Loucy (cell line): Measurements from ENCODE around the gene NARF.

Experiments used
- H2AFZ ChIP-seq: fragments of 200-600 bp; sonication (generic); 2 replicates; pipeline ENCODE4 v1.6.0; 2016; ENCODE audit warnings: antibody characterized with exemption, mild to moderate bottlenecking, low read length, moderate library complexity
- H3F3A ChIP-seq: fragments of 200-600 bp; 2 replicates; pipeline ENCODE4 v1.6.0; 2016; ENCODE audit warnings: antibody characterized with exemption, low read depth, mild to moderate bottlenecking
- H3K27me3 ChIP-seq: fragments of 200-600 bp; sonication (generic); 2 replicates; pipeline ENCODE4 v1.6.1; 2014; ENCODE audit warnings: low read length, mild to moderate bottlenecking; ENCODE audit not compliant: insufficient read depth, poor library complexity, severe bottlenecking
- H3K36me3 ChIP-seq: fragments of 200-600 bp; sonication (generic); 2 replicates; pipeline ENCODE4 v1.6.1; 2016; ENCODE audit warnings: low read length; ENCODE audit not compliant: insufficient read depth
- H3K4me1 ChIP-seq: fragments of 200-600 bp; sonication (generic); 2 replicates; pipeline ENCODE4 v1.5.1; 2014; ENCODE audit warnings: low read length, mild to moderate bottlenecking; ENCODE audit not compliant: insufficient read depth, poor library complexity, severe bottlenecking
- H3K4me2 ChIP-seq: fragments of 200-600 bp; sonication (generic); 2 replicates; pipeline ENCODE4 v1.6.0; 2014; ENCODE audit warnings: antibody characterized with exemption, low read length, low read depth, mild to moderate bottlenecking; ENCODE audit not compliant: poor library complexity, severe bottlenecking
- H3K4me3 ChIP-seq: fragments of 200-600 bp; sonication (generic); 2 replicates; pipeline ENCODE4 v1.5.1; 2014; ENCODE audit warnings: low read length, mild to moderate bottlenecking, mixed read lengths; ENCODE audit not compliant: poor library complexity, severe bottlenecking
- H3K79me2 ChIP-seq: fragments of 200-600 bp; sonication (generic); 2 replicates; pipeline ENCODE4 v1.6.1; 2014; ENCODE audit warnings: low read length; ENCODE audit not compliant: insufficient read depth
- H3K9ac ChIP-seq: fragments of 200-600 bp; sonication (generic); 2 replicates; pipeline ENCODE4 v1.6.0; 2014; ENCODE audit warnings: mild to moderate bottlenecking, low read depth, low read length, moderate library complexity; ENCODE audit not compliant: poor library complexity, severe bottlenecking
- H3K9me2 ChIP-seq: fragments of 200-600 bp; sonication (generic); replicated peaks from 2 replicates; pipeline ENCODE4 v1.6.1; 2016; ENCODE audit warnings: low read depth, low read length, mixed read lengths
- H3K9me3 ChIP-seq: fragments of 200-600 bp; sonication (generic); 2 replicates; pipeline ENCODE4 v1.6.1; 2014; ENCODE audit warnings: mild to moderate bottlenecking, antibody characterized with exemption, low read length, low read depth; ENCODE audit not compliant: insufficient read depth
- H4K20me1 ChIP-seq: fragments of 200-600 bp; sonication (generic); 2 replicates; pipeline ENCODE4 v1.6.0; 2014; ENCODE audit warnings: antibody characterized with exemption, low read length, mild to moderate bottlenecking; ENCODE audit not compliant: insufficient read depth, poor library complexity, severe bottlenecking
- EZH2phosphoT487 ChIP-seq: fragments of 200-600 bp; IDR thresholded peaks from 2 replicates; pipeline ENCODE4 v1.6.1; 2018; ENCODE audit warnings: antibody characterized with exemption, mild to moderate bottlenecking, moderate library complexity, borderline replicate concordance
- TF ChIP-seq, protein P1 (sequence below): fragments of 200-600 bp; sonication (generic); conservative IDR thresholded peaks from 2 replicates; pipeline ENCODE4 v1.5.1; 2014; ENCODE audit warnings: mild to moderate bottlenecking, antibody characterized with exemption, low read length

The NARF gene

DNA sequence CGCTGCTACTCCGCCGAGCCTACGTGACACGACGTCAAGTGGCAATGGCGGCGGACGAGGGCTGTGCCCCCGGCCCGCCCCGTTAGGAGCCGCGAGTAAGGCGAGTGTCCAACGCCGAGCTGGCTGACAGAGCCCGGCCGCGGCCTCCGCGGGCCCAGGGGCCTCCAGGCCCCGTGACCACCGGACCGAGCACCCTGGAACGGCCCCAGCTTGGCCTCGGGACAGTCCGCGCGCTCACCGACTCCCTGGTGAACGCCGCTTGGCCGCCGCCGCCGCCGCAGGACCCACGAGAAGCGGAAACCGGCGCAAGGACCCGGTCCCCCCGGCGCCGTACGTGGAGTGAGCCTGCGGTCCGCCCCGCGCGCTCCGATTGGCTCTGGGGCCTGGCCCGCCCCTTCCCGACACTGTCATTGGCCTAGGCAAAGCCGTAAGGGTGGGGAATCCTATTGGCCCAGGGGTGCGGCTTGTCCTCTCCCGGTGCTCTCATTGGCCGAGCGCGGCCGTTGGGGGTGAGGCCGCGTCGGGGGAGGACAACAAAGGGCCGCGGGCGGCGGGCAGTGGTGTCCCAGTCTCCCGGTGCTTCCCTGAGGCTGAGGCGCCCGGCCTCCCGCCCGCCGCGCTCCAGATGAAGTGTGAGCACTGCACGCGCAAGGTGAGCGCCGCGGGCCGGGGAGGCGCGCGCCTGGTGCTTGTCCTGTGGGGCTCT is at the start of gene NARF:
TSS of gene NARF (plus strand) at position 563 of the 706 bp plus-strand sequence. CDS start at position 626, 63 bp downstream.
- H3K9me2 ChIP-seq, result no peaks in the 10 kb centered on the region
- peaks cover 28% of the 10 kb centered on the region for H3K4me1 ChIP-seq
- H3K79me2 ChIP-seq, result peaks cover 51% of the 10 kb centered on the region
- H3F3A ChIP-seq, result peaks cover 3% of the 10 kb centered on the region; the same call in 1 of the 2 replicates
- H3K9ac ChIP-seq, result peak within 1 kb of the TSS; percentile 98
- no peak for TF ChIP-seq EZH2phosphoT487
- TF ChIP-seq, protein P1, sequence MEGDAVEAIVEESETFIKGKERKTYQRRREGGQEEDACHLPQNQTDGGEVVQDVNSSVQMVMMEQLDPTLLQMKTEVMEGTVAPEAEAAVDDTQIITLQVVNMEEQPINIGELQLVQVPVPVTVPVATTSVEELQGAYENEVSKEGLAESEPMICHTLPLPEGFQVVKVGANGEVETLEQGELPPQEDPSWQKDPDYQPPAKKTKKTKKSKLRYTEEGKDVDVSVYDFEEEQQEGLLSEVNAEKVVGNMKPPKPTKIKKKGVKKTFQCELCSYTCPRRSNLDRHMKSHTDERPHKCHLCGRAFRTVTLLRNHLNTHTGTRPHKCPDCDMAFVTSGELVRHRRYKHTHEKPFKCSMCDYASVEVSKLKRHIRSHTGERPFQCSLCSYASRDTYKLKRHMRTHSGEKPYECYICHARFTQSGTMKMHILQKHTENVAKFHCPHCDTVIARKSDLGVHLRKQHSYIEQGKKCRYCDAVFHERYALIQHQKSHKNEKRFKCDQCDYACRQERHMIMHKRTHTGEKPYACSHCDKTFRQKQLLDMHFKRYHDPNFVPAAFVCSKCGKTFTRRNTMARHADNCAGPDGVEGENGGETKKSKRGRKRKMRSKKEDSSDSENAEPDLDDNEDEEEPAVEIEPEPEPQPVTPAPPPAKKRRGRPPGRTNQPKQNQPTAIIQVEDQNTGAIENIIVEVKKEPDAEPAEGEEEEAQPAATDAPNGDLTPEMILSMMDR, result no peak
- no peaks in the 10 kb centered on the region for H3K9me3 ChIP-seq
- H2AFZ ChIP-seq, result peak within 1 kb of the TSS; percentile 57; the same call in 1 of the 2 replicates
- peak within 1 kb of the TSS; percentile 99 for H3K4me2 ChIP-seq
- H3K27me3 ChIP-seq, result no peaks in the 10 kb centered on the region
- peak within 1 kb of the TSS; percentile 92 for H3K4me3 ChIP-seq
- H4K20me1 ChIP-seq, result peaks cover 43% of the 10 kb centered on the region
- peaks cover 29% of the 10 kb centered on the region; the same call in 1 of the 2 replicates for H3K36me3 ChIP-seq

DNA sequence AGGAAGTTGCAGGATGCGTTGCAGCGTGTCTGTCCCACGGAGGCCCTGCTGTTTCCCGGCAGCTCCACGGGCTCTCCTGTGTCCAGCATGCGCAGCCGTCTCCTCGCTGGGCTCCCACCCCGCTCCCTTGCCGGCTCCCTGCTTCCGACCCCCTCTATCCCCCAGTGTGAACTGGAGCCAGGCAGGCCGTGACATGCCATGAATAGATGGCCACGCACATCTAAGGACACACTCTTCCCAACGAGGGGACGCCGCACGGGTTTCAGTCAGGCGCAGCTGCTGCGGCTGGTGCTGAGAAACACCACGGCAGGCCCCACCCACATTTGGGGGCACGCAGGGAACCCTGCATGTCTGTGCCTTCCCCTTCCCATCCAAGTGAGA is 49.6 kb upstream of the NARF start:
- Histone ChIP-seq H3K4me3 (no peak overlapping the region), H3K79me2 (peaks cover 7% of the 10 kb centered on the region; the same call in 1 of the 2 replicates), H3K4me2 (no peak overlapping the region)

DNA sequence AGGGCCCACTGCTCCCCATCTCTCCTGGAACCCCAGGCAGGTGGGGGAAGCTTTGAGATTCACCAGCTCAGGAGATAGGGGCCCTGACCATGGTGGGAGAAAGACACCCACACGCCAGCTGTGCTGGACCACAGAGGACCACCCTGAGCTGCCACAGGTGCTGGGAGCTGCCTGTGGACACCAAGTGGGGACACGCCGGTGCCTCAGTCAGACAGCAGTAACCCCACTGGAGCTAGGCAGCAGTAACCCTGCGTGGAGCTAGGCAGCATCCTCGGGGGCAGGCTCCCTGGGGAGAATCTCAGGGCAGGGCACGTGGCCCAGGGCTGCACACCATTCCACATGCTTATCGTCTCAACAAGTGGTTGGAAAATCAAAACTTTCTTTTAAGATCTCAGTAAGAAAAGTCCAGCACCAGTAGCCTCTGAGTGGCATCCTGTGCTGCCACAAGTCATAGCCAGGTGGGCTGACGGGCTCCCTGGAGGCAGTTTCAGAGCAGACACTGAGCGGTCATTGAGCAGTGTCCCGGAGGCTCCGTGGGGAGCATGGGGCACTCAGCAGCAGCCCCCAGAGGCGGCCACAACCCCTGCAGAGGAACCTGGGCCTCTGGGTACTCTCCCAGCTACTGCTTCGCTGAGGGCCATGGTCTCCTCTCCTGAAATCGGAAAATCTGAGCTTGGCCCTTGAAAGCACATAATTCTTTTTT is 48.4 kb upstream of the NARF start:
- H3K9ac ChIP-seq, result no peak overlapping the region
- no peaks in the 10 kb centered on the region for H3K9me2 ChIP-seq
- H3K4me3 ChIP-seq, result no peak overlapping the region
- no peaks in the 10 kb centered on the region for H3K27me3 ChIP-seq
- TF ChIP-seq, protein P1, result no peak
- no peak for TF ChIP-seq EZH2phosphoT487
- no peaks in the 10 kb centered on the region for H3F3A ChIP-seq
- peaks cover 7% of the 10 kb centered on the region for H3K4me1 ChIP-seq
- H3K79me2 ChIP-seq, result peaks cover 11% of the 10 kb centered on the region; the same call in 1 of the 2 replicates
- no peaks in the 10 kb centered on the region for H3K9me3 ChIP-seq
- H3K36me3 ChIP-seq, result no peaks in the 10 kb centered on the region; the same call in 1 of the 2 replicates
- no peak overlapping the region for H2AFZ ChIP-seq
- H4K20me1 ChIP-seq, result peaks cover 6% of the 10 kb centered on the region
- no peak overlapping the region for H3K4me2 ChIP-seq

More for the DNA sequence above, 49.6 kb upstream of the NARF start:
- no peak for TF ChIP-seq EZH2phosphoT487
- TF ChIP-seq, protein P1, result no peak
- peaks cover 7% of the 10 kb centered on the region for H3K4me1 ChIP-seq
- H2AFZ ChIP-seq, result no peak overlapping the region
- H3K36me3 ChIP-seq, result peaks cover 4% of the 10 kb centered on the region; the same call in 1 of the 2 replicates
- no peaks in the 10 kb centered on the region for H3K27me3 ChIP-seq
- H4K20me1 ChIP-seq, result no peaks in the 10 kb centered on the region
- no peaks in the 10 kb centered on the region for H3F3A ChIP-seq
- no peaks in the 10 kb centered on the region for H3K9me3 ChIP-seq
- H3K9ac ChIP-seq, result no peak overlapping the region
- H3K9me2 ChIP-seq, result no peaks in the 10 kb centered on the region
